Hepatocyte (in vitro differentiated cells): ENCODE results near the gene ARMH3. TPM values are rescaled to one million over a fixed set of nuclear protein-coding genes. Genes with fewer than 3 reads are reported as not detected.

Source experiments
- DNase-seq: peaks from one replicate; pipeline ENCODE4 v3.0.0-alpha.2; 2016; ENCODE audit warnings: low spot score
- H2AFZ ChIP-seq: fragments of 200-600 bp; sonication (generic); 2 replicates; pipeline ENCODE4 v1.6.0; 2016; ENCODE audit warnings: antibody characterized with exemption, mild to moderate bottlenecking
- H3K27ac ChIP-seq: fragments of 200-600 bp; sonication (generic); 2 replicates; pipeline ENCODE4 v1.5.1; 2016; ENCODE audit warnings: mild to moderate bottlenecking
- H3K27me3 ChIP-seq: fragments of 200-600 bp; sonication (generic); 2 replicates; pipeline ENCODE4 v1.6.1; 2016
- H3K36me3 ChIP-seq: fragments of 200-600 bp; sonication (generic); replicated peaks from 2 replicates; pipeline ENCODE4 v1.5.1; 2016; ENCODE audit warnings: low read depth; ENCODE audit not compliant: insufficient read depth
- H3K4me1 ChIP-seq: fragments of 200-600 bp; sonication (generic); 2 replicates; pipeline ENCODE4 v1.5.1; 2016; ENCODE audit warnings: mild to moderate bottlenecking, moderate library complexity; ENCODE audit not compliant: insufficient read depth
- H3K4me2 ChIP-seq: fragments of 200-600 bp; sonication (generic); 2 replicates; pipeline ENCODE4 v1.6.0; 2016
- H3K4me3 ChIP-seq: fragments of 200-600 bp; sonication (generic); 2 replicates; pipeline ENCODE4 v1.5.1; 2016; ENCODE audit warnings: mild to moderate bottlenecking
- H3K79me2 ChIP-seq: fragments of 200-600 bp; sonication (generic); 2 replicates; pipeline ENCODE4 v1.6.0; 2017; ENCODE audit warnings: mild to moderate bottlenecking
- H3K9me2 ChIP-seq: fragments of 200-600 bp; sonication (generic); replicated peaks from 2 replicates; pipeline ENCODE4 v1.6.0; 2017; ENCODE audit warnings: mild to moderate bottlenecking; ENCODE audit not compliant: insufficient read depth
- H3K9me3 ChIP-seq: fragments of 200-600 bp; sonication (generic); 2 replicates; pipeline ENCODE4 v1.5.1; 2016; ENCODE audit warnings: low read depth, mild to moderate bottlenecking
- H4K20me1 ChIP-seq: fragments of 200-600 bp; sonication (generic); 2 replicates; pipeline ENCODE4 v1.6.0; 2016; ENCODE audit warnings: mild to moderate bottlenecking; ENCODE audit not compliant: insufficient read depth, poor library complexity, severe bottlenecking
- EZH2 ChIP-seq: fragments of 200-600 bp; sonication (generic); IDR thresholded peaks from 2 replicates; pipeline ENCODE4 v1.6.1; 2016; ENCODE audit warnings: antibody characterized with exemption, mild to moderate bottlenecking, borderline replicate concordance
- EZH2phosphoT487 ChIP-seq: fragments of 200-600 bp; sonication (generic); IDR thresholded peaks from one replicate; pipeline ENCODE4 v1.6.1; 2018; ENCODE audit warnings: antibody characterized with exemption, mild to moderate bottlenecking, low read depth, moderate library complexity; ENCODE audit not compliant: unreplicated experiment, severe bottlenecking
- WGBS: methylation state at CpG from one replicate; pipeline ENCODE4 v1.1.6; 2016; ENCODE audit warnings: low lambda C conversion rate; ENCODE audit errors: missing lambda C conversion rate; 5-methylcytosine and 5-hydroxymethylcytosine counted together
- polyA plus RNA-seq: library from polyadenylated mRNA; unstranded; fragments of >200 nt; fragmentation: Nextera tagmentation; extraction: Ambion mirVana; gene quantifications from 2 replicates; pipeline ENCODE4 v1.2.1, GENCODE V29; 2016
- total RNA-seq: library from RNA; depleted of rRNA; stranded (reverse); fragments of >200 nt; gene quantifications from 2 replicates; pipeline ENCODE4 v1.2.3, GENCODE V29; 2014
- TF ChIP-seq, protein P1 (sequence below): fragments of 200-600 bp; sonication (generic); IDR thresholded peaks from 2 replicates; pipeline ENCODE4 v1.5.1; 2016; ENCODE audit warnings: antibody characterized with exemption, mild to moderate bottlenecking; ENCODE audit not compliant: poor library complexity

Gene ARMH3
- total and polyA plus RNA-seq, 2 experiments from 2014 or later = 10.6 to 15.1 TPM

DNA sequence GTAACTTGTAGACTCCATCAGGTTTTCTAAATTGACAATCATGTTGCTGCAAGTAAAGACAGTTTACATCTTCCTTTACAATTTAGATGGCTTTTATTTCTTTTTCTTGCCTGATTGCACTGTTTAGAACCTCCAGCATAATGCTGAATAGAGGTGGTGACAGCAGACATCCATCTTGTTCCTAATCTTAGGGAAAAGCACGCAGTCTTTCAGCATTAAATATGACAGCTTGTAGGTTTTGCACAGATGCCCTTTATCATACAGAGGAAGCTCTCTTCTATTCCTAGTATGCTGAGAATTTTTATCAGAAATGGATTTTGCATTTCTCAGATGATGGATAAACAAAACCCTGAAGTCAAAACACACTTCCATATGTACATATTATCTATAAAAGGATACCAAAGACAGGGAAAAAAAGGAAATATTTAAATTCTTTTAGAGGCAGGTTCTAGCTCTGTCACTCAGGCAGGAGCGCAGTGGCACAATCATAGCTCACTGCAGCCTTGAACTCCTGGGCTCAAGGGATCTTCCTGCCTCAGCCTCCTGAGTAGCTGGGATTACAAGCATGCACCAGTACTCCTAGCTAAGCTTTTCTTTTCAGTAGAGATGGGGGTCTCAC is 143.3 kb downstream of the ARMH3 start:
- no peaks in the 10 kb centered on the region for H3K79me2 ChIP-seq
- 93% methylated on average over 2 of the region's 2 CpGs for WGBS
- TF ChIP-seq, protein P1, sequence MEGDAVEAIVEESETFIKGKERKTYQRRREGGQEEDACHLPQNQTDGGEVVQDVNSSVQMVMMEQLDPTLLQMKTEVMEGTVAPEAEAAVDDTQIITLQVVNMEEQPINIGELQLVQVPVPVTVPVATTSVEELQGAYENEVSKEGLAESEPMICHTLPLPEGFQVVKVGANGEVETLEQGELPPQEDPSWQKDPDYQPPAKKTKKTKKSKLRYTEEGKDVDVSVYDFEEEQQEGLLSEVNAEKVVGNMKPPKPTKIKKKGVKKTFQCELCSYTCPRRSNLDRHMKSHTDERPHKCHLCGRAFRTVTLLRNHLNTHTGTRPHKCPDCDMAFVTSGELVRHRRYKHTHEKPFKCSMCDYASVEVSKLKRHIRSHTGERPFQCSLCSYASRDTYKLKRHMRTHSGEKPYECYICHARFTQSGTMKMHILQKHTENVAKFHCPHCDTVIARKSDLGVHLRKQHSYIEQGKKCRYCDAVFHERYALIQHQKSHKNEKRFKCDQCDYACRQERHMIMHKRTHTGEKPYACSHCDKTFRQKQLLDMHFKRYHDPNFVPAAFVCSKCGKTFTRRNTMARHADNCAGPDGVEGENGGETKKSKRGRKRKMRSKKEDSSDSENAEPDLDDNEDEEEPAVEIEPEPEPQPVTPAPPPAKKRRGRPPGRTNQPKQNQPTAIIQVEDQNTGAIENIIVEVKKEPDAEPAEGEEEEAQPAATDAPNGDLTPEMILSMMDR = no peak
- no peak for TF ChIP-seq EZH2
- TF ChIP-seq EZH2phosphoT487 = no peak

DNA sequence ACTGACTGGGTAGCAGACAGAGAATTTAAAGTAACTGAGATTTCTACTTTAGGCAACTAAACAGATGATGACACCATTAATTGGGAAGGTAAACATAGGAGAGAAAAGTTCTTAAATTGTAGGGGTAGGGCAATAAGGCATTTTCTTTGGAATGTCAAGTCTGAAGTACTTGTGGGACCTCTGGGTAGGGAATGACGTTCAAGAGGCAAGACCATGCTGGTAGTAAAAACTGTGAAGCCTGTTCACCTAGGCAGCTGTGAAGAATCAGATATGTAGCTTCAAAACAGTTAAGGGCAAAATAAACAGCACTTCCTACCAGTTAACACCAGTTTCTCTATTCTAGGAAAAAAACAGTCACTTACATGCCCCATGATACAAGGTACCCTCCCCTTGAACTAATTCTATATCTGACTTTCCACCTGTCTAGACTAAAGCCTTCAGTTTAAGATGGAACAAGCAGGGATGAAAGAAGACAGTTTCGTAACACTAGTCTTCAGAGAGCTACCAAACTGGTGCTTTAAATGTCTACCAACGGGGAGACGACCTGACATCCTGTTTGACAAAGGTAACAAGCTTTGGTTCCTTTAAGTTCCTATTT is 149.3 kb downstream of the ARMH3 start:
- WGBS = 89% methylated on average over 4 of the region's 4 CpGs
- TF ChIP-seq, protein P1 = no peak
- TF ChIP-seq EZH2phosphoT487 = no peak
- TF ChIP-seq EZH2 = no peak

More for the DNA sequence above, 143.3 kb downstream of the ARMH3 start:
- DNase-seq = no peak
- Histone ChIP-seq H4K20me1 (no peaks in the 10 kb centered on the region), H3K27ac (no peak overlapping the region), H3K9me2 (no peaks in the 10 kb centered on the region), H2AFZ (no peak overlapping the region), H3K9me3 (no peaks in the 10 kb centered on the region), H3K4me1 (no peaks in the 10 kb centered on the region), H3K36me3 (peaks cover 3% of the 10 kb centered on the region), H3K4me2 (no peak overlapping the region), H3K4me3 (no peak overlapping the region), H3K27me3 (no peaks in the 10 kb centered on the region)

DNA sequence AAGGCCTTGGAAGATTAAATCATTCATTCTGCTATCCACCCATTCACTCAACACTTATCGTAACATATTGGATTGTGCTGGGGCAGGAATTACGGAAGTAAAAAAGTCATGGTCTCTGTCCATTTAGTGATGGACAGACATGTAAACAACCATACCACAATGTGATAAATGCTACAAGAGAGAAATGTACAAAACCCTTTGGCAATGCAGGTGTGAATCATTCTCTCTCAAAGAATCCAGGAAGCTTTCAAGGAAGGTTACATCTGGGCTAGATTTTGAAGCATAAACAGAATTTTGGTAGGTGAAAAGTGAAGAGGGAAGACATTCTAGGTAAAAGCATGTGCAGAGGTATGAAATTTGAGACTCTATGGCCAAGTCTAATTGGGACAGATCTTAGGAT is 150.7 kb downstream of the ARMH3 start:
- no peak overlapping the region for H3K27ac ChIP-seq
- no peak overlapping the region for H3K4me2 ChIP-seq
- H3K9me3 ChIP-seq = no peaks in the 10 kb centered on the region
- no peak for DNase-seq
- H3K9me2 ChIP-seq = no peaks in the 10 kb centered on the region
- no peak overlapping the region for H2AFZ ChIP-seq
- TF ChIP-seq, protein P1 = no peak
- no peak for TF ChIP-seq EZH2
- TF ChIP-seq EZH2phosphoT487 = no peak
- 95% methylated on average over 2 of the region's 2 CpGs for WGBS
- no peaks in the 10 kb centered on the region for H3K79me2 ChIP-seq
- H3K4me3 ChIP-seq = no peak overlapping the region
- no peaks in the 10 kb centered on the region for H3K27me3 ChIP-seq
- H3K4me1 ChIP-seq = no peaks in the 10 kb centered on the region
- H4K20me1 ChIP-seq = no peaks in the 10 kb centered on the region
- no peaks in the 10 kb centered on the region for H3K36me3 ChIP-seq

More for the DNA sequence above, 149.3 kb downstream of the ARMH3 start:
- Histone ChIP-seq H2AFZ (no peak overlapping the region), H3K79me2 (no peaks in the 10 kb centered on the region), H3K36me3 (no peaks in the 10 kb centered on the region), H3K4me1 (no peaks in the 10 kb centered on the region), H4K20me1 (no peaks in the 10 kb centered on the region), H3K4me3 (no peak overlapping the region), H3K27me3 (no peaks in the 10 kb centered on the region), H3K9me2 (no peaks in the 10 kb centered on the region), H3K9me3 (no peaks in the 10 kb centered on the region), H3K4me2 (no peak overlapping the region), H3K27ac (no peak overlapping the region)
- no peak for DNase-seq
